A549 treated with RU486 at 1 μM for 4 hours (cell line): ENCODE results near the gene MINAR1. TPM values are rescaled to one million over a fixed set of nuclear protein-coding genes. Genes with fewer than 3 reads are reported as not detected.

Experiments used
- total RNA-seq: library from RNA; stranded (reverse); fragments of 200-300 nt; extraction: Qiagen RNA extraction; gene quantifications from 5 replicates; pipeline ENCODE4 v1.2.3, GENCODE V29; 2022; ENCODE audit warnings: low read depth

MINAR1 gene
- total RNA-seq = 0.37 to 0.70 TPM (median 0.59 TPM) in 5 replicates

GRCh38 chr15:79431636-79432344 is at the start of gene MINAR1:
Gene MINAR1, plus strand, starts transcription at chr15:79432336. Its CDS starts 23,812 bp downstream, at chr15:79456148.

Other genes with a start within 250 kb of the MINAR1 start
- gene ANKRD34C, start 149.6 kb upstream of the MINAR1 start, total RNA-seq = not detected in 5 replicates
- 157 to 196 TPM (median 189 TPM) in 5 replicates for gene TMED3, start 121.2 kb upstream of the MINAR1 start, total RNA-seq